CD4-positive, alpha-beta T cell treated with Interleukin-4 for 4 hours (primary cell): ENCODE data around the gene TFF2.

Experiments
- DNase-seq: peaks from one replicate; pipeline ENCODE4 v3.0.0-alpha.2; 2020

TFF2 gene, protein sequence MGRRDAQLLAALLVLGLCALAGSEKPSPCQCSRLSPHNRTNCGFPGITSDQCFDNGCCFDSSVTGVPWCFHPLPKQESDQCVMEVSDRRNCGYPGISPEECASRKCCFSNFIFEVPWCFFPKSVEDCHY

DNA sequence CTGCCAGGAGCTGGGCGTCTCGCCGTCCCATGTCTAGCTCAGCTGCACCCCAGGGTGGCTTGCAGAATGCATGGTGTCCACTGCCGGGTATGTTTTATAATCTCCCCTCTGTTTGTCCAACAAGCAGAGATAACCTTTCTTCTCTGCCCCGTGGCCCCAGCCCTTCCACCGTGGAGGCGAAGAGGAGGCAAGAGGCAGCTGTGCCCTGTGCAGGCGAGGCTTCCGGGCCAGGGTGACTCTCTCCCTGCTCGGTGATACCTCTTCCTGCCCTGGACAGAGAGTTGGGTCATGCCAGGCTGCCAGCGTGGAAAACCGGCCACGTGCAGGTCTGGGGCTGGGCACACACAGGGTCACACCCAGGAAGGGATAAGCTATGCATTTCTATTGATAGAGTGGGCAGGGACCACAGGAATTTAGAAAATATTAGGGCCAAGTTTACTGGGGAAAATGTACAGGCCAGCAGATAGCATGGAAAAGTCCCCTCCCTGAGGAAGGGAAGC is at the start of gene TFF2:
TFF2 (minus strand) TSS at position 68 of the 500 bp plus-strand sequence; CDS start at position 31, 37 bp downstream.
- DNase-seq, result no peak

DNA sequence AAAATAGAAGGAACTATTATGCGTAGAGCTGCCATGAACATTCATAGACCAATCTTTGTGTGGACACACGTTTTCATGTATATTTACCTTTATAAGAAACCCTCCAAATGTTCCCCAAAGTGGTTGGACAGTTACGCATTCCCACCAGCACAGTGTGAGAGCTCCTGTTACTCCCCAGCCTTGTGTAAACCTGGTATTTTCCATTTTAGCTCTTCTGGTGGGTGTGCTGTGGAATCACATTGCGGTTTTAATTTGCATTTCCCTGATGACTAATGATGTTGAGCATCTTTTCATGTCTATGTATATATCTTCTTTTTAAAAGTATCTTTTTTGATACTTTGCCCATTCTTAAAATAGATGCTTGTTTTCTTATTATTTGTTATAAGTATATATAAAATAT is 49.7 kb upstream of the TFF2 start:
- peak; percentile 51 for DNase-seq

DNA sequence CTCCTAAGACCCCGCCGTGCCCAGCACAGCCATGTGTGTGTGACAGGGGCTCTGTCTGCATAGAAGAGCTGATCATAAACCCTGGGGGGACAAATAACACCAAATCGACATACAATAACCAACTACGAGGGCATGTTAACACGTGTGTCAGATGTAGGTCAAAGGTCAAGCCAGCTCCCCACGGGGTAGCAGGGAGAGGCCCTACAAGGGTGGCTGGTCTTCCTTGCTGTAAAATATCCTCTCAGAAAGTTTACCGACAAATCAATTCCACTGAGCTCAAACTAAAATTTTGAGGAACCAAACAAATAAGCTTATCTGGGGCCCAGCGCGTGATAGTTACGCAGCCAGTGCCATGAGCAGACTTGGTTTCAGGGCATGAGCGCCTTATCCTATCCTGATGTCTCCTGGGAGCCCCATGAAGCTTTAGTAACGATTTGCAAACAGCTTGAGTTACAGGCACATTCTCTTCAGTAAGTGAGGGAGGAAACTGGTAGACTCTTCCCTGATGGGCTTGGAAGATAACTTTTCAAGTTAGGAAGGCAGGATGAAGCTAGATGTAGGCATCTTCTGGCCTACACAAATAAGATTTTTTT is 47.7 kb upstream of the TFF2 start:
- DNase-seq, result no peak

DNA sequence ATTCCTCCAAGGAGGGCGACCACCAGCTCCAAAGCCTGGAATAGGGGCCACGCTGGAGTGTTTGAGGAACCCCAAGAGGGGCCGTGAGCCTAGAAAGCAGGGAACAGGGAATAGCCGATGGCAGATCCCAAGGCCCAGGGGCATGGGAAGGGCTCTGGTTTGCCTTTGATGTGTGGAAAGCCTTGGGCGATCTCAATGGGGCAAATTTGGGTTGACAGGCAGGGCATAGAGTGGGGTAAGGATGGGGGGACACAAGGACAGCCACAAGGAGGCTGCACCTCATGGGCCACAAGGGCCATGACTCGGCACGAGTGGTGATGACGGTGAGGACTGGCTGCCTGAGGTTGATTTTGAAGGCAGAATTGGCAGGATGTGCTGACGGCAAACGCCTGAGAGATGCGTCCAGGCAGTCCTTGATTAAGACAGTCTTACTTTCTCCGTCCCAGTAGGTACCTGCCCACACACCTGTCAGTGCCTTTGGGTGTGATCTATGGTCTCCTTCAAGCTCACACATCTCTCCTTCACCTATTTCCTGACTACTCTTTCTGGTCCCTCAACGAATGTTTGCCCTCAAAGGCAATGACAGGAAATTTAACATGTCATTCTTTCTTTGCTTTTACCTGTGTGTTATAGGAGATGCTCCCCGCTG is 47.1 kb upstream of the TFF2 start:
- no peak for DNase-seq

DNA sequence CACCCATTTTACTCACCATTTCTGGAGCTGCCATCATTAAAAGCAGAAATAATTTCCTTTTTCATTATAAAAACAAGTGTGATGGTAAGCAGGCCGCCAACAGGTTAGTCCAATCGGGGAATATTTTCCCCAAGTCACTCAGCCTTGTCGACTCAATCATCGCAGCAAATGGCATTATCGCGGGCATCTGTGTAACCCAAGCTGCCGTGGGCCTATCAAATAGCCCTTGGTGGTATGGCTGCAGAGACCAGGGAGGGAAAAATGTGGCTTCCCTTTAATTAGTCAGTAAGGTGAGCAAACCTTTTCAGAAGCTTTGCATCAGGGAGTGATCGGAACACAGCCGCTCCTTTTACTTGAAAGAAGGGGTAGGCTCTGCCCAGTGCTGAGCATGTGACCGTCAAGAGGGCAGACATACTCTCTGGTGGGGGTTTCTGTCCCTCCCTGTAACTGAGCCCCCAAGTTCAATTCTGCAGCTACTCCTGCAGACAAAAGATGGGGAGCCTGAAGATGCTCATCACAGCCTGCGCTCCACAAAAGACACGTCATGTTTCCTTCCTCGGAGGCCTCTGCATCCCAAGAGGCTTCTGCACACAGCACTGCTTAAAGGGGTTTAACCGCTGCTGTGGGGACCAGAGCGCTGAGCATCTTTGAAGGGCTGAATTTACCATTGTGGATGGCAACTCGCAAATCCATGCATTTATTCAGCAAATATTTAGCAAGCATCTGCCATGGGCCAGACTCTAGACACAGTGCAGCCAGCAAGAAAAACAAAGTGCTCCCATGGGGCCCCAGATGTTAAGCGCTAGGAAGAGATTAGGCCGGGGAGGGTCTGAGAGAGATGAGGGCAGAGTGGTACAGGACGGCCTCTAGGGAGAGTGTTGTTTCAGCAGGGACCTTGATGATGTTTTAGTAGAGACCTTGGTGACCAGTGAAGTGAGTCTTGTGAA is 46.3 kb upstream of the TFF2 start:
- no peak for DNase-seq

DNA sequence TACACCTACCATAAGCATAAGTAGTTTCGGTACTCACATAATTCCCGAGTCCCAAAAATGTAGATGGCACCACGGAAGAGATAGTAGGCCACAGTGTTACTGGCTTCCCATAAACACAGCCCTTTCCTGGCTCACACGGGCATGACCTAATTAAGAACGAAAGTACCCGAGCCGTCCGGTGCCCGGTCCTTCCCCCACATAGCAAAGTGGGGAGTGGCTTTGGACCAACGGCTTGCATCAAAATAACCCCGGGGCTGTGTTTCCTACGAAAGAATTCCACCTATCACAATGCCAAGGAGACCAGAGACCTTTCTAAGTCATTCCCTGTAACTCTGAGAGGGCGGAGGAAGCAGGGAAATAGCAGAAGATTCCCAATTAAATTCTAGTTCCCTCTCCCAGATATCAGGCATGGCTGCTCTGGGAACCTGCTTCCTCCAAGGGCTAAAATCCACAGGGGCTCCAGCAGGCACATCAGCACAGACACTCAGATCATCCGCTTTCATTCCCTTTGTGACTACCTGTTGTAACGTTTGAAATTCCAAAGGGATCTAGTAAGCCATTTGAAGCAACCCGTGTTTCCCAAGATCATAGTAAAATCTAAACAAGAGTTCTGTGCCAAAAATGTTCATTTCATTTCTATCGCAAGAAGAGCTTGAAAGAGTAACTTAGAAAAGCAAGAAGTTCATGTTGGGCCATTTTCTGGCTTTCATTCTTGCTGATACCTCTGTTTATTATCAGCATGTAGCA is 45.3 kb upstream of the TFF2 start, which contains the start of gene TMPRSS3:
TMPRSS3 (minus strand) TSS at position 148 of the 747 bp plus-strand sequence. CDS start 635 bp downstream, outside the sequence.
- no peak for DNase-seq

DNA sequence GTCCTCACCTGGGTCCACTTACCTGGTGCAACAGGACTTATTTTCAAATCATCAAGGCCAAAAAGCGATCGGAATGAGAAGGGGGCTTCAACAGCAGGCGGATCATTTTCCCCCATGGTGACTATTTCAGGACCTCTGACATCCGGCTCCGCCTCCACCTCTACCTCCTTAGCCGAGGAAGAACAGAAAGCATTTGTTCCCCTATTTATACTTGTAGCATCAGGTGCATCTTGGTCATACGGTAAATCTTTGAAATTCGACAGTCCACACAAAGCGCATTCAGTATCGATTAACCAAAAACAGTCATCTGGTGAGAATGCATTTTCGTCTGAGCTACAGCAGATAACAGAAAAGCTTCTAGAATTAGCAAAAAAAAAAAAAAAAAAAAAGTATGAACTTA is 44.5 kb upstream of the TFF2 start:
- no peak for DNase-seq

DNA sequence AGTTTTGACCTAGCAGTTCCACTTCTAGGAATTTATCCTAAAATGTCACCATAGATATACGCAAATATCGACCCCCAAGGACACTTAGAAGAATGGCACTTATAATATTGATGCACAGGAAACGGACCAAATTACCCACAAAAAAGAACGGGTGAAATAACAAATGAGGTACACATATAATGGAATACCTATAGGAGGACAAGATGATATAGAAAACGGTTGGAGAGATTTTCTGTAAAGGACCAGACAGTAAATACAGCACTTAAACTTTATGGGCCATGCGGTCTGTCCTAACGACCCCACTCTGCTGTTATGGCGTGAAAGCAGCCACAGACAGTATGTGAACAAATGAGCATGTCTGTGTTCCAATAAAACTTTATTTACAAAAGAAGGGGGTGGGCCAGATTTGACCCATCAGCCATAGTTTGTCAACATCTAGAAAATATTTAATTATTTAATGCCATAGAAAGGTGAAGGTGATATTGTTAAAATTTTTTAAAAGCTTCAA is 42.7 kb upstream of the TFF2 start:
- DNase-seq, result no peak

DNA sequence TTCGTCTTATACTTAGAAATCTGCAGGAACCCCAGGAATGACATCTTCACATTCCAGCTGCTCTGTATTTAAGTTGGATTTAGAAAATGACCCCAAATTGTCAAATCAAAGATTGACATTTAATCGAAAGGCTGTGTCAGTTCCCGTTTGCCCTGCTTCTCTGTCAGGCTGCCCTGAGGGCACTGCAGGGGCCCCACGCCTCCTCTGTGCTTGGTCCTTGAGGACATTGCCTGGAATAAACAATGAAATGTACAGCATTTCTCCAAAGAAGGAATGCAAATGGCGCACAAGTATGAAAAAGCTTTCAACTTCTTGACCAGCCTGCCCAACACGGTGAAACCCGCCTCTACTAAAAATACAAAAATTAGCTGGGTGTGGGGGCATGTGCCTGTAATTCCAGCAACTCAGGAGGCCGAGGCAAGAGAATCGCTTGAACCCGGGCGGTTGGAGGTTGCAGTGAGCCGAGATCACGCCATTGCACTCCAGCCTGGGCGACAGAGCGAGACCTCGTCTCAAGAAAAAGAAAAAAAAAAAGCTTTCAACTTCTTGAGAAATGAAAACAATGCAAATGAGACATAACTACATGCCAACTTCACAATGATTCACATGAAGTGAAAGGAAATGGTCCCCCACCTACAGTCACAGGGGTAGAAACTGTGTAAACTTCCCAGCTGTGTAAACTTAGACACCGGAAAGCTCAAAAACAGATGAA is 42.1 kb upstream of the TFF2 start:
- peak; percentile 75 for DNase-seq

DNA sequence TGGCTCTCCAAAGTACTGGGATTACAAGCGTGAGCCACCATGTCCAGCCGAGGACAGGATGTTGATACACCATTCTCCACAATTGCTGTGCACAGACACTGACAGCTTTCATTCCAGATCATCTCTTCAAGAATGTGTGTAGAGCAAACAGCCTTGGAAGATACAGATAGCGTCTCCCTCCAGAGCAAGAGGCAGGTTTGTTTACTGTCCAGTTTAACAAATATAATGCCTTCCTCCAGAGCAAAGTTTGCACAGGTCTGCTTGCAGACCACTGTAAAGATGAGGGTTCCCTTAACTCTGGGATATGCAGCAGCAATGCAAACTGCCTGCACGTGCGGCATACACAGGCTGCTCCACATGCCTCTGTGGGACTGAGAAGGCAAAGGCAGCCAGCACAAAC is 40.5 kb upstream of the TFF2 start:
- no peak for DNase-seq

DNA sequence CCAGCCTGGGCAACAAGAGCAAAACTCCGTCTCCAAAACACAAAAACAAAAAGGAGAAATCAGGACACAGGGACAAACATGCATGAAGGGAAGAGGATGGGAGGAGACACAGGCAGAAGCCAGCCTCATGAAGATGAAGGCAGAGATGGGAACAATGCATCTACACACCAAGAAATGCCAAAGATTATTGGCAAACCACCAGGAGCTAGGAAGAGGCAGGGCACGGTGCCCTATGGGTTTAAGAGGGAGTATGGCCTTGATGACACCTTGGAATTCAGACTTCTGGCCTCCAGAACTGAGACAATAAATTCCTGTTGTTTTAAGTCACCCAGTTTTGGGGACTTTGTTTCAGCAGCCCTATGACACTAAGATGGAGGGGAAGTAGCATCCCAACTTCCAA is 39.9 kb upstream of the TFF2 start:
- no peak for DNase-seq

DNA sequence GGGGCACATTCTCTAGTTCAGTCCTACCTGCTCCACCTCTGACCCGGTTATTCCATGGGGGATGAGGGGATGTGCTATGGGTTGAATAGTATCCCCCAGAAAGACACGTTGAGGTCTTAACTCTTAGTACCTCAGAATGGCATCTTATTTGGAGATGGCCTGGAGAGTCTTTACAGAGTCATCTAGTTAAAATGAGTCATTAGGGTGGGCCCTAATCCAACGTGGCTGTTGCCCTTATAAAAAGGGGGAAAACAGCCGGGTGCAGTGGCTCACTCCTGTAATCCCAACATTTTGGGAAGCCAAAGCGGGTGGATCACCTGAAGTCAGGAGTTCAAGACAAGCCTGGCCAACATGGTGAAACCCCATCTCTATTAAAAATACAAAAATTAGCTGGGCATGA is 39.4 kb upstream of the TFF2 start:
- no peak for DNase-seq

DNA sequence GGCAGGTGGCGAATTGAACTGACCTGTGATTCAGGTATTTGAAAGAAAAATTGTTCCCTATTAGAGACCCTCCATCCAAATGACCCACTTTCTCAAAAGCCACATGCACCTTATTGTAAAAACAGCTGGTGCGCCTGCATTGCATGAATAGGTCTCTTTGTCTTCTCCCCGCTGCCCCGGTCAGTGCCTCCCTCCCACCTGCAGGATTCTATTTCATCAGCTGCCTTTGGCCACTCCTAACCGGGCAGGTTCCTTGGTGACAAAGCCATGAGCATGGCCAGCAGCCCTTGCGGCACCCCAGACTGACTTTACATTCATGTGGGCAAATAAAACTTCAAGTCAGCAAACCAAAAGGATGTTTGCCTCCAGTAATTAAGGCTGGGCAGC is 38.6 kb upstream of the TFF2 start:
- DNase-seq, result no peak

DNA sequence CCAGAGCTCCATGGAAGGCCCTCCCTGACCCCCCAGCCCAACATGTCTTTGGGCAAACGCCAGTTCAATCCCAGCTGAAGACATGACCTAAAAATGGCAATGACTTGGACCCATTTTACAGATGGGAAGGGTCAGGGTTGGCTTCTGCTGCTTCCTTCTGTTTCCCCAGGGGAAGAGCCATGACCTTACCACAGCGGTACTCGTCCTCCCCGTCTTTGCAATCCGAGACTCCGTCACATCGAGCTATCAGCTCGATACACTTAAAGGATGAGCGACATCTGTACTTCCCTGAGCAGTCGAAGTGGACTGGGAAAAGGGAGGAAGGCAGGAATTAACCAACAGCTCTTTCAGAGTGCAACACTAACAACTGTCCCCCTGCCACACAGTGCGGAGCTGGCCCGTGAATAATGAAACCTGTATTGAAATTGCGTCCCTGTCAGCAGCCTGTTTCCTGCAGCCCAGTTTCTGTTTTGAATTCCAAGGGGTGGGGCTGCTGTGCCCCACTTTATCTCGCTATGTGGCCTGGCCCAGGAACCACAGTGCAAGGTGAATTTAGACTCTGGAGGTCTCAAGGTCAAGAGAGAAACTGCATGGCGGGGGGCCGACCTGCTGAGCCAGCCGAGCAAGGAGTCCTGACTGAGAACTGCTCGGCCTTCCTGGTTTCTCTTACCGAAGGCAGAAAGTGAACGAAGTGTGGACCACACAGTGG is 38.1 kb upstream of the TFF2 start:
- no peak for DNase-seq

DNA sequence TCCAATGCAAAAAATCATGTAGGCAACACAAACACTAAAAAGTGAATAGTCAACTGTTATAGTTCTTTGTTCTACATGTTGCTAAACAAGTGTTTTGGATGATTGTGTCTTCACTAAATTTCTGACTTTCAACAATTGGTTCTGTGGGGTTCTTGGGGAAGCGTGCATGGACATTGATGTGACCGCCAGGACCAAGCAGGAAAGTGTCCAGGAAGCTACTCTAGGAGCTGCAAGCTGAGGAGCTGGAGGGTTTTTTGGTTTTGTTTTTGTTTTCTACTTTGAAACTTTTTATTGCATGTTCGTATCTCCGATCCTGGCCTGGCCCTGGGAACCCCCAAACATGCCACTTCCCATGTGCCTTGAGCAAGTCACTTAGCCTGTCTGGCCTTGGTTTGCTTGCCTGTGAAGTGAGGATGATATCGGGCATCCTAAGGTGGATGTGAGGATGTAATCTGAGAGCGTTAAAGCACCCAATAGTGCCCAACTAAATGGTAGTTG is 37.1 kb upstream of the TFF2 start:
- no peak for DNase-seq

DNA sequence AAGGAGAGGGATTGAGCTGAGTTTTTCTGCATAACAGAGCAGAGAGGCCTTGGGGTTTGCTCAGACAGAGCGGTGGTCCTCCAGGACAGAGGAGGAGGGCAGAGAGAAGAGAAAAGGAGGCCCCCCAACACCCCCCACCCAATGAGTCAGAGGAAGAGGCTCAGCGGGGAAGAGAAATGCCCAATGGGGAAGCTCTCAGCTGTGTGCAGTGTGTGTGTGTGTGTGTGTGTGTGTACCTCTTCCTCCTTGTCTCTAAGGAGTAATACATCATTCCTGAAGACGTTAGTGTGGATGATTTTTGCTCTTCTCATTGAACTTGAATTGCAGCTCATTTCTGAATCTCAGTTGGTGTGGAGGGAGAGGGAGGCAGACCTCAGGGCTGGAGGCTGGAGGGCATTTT is 36.4 kb upstream of the TFF2 start:
- no peak for DNase-seq

DNA sequence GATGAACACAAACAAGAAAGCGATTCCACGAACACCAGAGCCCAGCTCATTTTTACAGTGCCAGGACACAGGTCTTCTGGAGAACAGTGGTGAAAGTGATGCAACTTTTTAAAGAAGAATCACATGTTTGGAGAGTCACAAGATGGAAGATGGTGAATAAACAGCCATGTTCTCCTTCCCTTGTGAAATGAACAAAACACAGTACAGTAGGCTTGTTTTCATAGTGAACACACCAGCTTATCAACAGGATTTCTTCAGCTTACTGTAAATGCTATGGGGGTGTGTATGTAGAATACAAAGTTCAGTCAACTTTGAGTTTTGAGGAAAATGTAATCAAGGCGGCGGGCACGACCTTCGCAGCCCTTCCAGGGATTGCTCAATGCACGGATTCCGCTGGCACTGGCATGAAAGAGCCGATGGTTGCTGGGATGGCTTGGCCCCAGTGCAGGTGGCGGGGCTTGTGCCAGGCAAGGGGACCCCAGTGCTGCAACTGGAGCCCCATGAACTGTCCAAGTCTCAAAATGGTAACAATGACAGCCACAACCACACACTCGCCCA is 35.3 kb upstream of the TFF2 start:
- no peak for DNase-seq

DNA sequence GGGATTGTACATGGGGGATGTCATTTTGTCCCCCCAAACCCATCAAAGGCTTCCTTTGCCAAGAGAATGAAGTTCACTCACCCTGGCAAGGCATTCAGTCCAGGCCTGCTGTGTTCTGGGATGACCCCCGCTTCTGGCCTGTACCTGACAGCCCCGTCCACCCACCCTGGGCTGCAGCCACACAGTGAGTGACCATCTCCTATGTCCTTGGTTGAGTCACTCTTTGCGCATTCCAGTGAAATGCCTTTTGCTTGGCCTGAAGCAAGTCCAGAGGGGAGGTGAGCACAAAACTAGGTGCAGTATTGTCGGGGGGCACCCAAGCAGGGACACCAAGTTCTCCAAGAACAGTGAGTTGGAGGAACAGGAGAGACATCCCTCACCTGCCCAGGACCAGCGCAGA is 34.8 kb upstream of the TFF2 start:
- no peak for DNase-seq

DNA sequence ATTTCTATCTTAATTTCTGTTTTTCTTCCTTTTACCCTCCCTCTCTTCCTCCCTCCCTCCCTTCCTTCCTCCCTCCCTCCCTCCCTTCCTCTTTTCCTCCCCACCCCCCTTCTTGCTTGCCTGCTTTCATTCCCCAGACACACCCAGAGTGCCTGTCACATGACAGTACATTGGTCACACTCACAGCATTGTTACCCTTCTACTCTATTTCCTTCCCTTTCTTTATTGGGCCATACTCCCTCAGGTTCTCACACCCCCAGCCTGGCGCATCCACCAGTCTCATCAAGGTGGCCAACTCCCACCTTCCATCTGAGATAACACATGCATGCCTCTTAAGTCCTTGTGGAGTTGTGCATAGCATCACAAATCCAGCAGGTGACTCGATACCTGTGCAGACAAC is 34.2 kb upstream of the TFF2 start:
- DNase-seq, result no peak

DNA sequence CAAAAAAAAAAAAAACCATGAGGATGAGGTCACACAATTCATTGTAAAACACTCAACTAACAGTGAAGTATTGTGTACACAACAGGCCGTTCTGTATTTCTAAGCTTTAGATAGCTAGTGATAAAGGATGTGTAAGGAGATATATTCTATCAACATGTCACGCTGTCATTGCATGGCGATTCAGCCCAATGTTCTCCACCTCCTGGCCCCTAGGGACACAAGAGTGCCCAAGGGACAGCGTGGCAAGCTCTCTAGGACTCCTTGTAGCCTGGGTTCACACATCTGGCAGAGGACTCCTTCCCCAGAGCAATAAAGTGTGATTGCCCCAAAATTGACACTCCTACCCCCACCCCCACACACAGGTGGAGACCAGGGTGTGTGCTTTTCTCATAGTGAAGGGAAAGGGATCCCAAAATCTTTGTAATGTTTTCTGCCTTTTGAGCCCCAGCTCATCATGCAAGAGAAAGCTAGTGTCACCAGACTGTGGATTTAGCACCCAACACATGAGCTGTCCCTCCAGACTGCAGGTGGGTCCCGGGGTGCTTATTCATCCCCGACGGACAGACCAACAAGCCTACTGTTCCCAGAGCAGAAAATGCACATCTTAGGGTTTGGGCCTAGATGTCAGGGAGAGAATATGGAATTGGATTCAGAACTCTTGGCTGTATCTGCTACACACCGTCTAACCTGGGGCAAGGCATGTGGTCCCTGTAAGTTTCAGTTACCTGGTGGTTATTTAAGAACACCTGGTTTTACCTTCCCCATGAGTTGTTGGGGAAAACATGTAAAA is 33.6 kb upstream of the TFF2 start:
- no peak for DNase-seq
